ENCODE measurements around the gene ANKS6.

ANKS6 gene

GRCh38 chr9:98772364-98773155, 23.8 kb downstream of the ANKS6 start:
- no peak for DNase-seq (ENCODE audit: low spot score)

GRCh38 chr9:98771209-98771874, 25.0 kb downstream of the ANKS6 start:
- no peak for DNase-seq (ENCODE audit: low spot score)

GRCh38 chr9:98770717-98771116, 25.6 kb downstream of the ANKS6 start:
- DNase-seq (ENCODE audit: low spot score) = no peak

GRCh38 chr9:98768344-98768743, 28.0 kb downstream of the ANKS6 start:
- no peak for DNase-seq (ENCODE audit: low spot score)

GRCh38 chr9:98767915-98768314, 28.4 kb downstream of the ANKS6 start:
- no peak for DNase-seq (ENCODE audit: low spot score)

- DNase-seq (ENCODE audit: low spot score) = no peak
Observed at GRCh38 chr9:98767196-98767595, 29.2 kb downstream of the ANKS6 start.

- DNase-seq (ENCODE audit: low spot score) = no peak
Observed at GRCh38 chr9:98766586-98766985, 29.8 kb downstream of the ANKS6 start.

GRCh38 chr9:98765256-98765655, 31.1 kb downstream of the ANKS6 start:
- DNase-seq (ENCODE audit: low spot score) = no peak

GRCh38 chr9:98763986-98764745, 32.2 kb downstream of the ANKS6 start:
- no peak for DNase-seq (ENCODE audit: low spot score)

- no peak for DNase-seq (ENCODE audit: low spot score)
Observed at GRCh38 chr9:98760231-98760630, 36.1 kb downstream of the ANKS6 start.

GRCh38 chr9:98755006-98755618, 41.2 kb downstream of the ANKS6 start:
- DNase-seq (ENCODE audit: low spot score) = no peak

- no peak for DNase-seq (ENCODE audit: low spot score)
Observed at GRCh38 chr9:98751210-98751609, 45.1 kb downstream of the ANKS6 start.

- DNase-seq (ENCODE audit: low spot score) = no peak
Observed at GRCh38 chr9:98750364-98751060, 45.8 kb downstream of the ANKS6 start.

GRCh38 chr9:98747476-98747875, 48.9 kb downstream of the ANKS6 start:
- no peak for DNase-seq (ENCODE audit: low spot score)

- no peak for DNase-seq (ENCODE audit: low spot score)
Observed at GRCh38 chr9:98745470-98745869, 50.9 kb downstream of the ANKS6 start.

- no peak for DNase-seq (ENCODE audit: low spot score)
Observed at GRCh38 chr9:98743818-98744611, 52.3 kb downstream of the ANKS6 start.

- no peak for DNase-seq (ENCODE audit: low spot score)
Observed at GRCh38 chr9:98743329-98743728, 53.0 kb downstream of the ANKS6 start.

- DNase-seq (ENCODE audit: low spot score) = no peak
Observed at GRCh38 chr9:98742325-98743280, 53.8 kb downstream of the ANKS6 start.

GRCh38 chr9:98740226-98740881, 56.0 kb downstream of the ANKS6 start:
- no peak for DNase-seq (ENCODE audit: low spot score)

Measured in NAMALWA (cell line).